HG03095 (cell line): Measurements from ENCODE around the gene DHDDS.

ENCODE experiments used
- ATAC-seq: cut with Tn5 transposase; IDR thresholded peaks from one replicate; pipeline ENCODE4 v1.9.1; 2021; ENCODE audit warnings: moderate library complexity; ENCODE audit not compliant: unreplicated experiment

Gene DHDDS

GRCh38 chr1:26417111-26417759 lies 14.9 kb upstream of the DHDDS start:
- ATAC-seq: no peak

GRCh38 chr1:26418865-26419349 lies 13.2 kb upstream of the DHDDS start:
- no peak for ATAC-seq

- no peak for ATAC-seq
These were observed 12.6 kb upstream of the DHDDS start for GRCh38 chr1:26419494-26419893.

- ATAC-seq: no peak
These were observed 2.4 kb upstream of the DHDDS start for GRCh38 chr1:26429721-26430120.

- ATAC-seq: no peak
These were observed 672 bp downstream of the DHDDS start for GRCh38 chr1:26432793-26433192.

GRCh38 chr1:26434161-26434752 lies 2.1 kb downstream of the DHDDS start:
- no peak for ATAC-seq

- no peak for ATAC-seq
These were observed 5.9 kb downstream of the DHDDS start for GRCh38 chr1:26438041-26438440.

GRCh38 chr1:26440259-26440658 lies 8.1 kb downstream of the DHDDS start:
- no peak for ATAC-seq

GRCh38 chr1:26449868-26450267 lies 17.7 kb downstream of the DHDDS start:
- no peak for ATAC-seq

GRCh38 chr1:26450908-26451307 lies 18.8 kb downstream of the DHDDS start:
- ATAC-seq: no peak

GRCh38 chr1:26452459-26453183 lies 20.5 kb downstream of the DHDDS start:
- no peak for ATAC-seq

- ATAC-seq: no peak
These were observed 27.0 kb downstream of the DHDDS start for GRCh38 chr1:26459148-26459547.

- no peak for ATAC-seq
These were observed 27.5 kb downstream of the DHDDS start for GRCh38 chr1:26459573-26460031.

- no peak for ATAC-seq
These were observed 36.8 kb downstream of the DHDDS start for GRCh38 chr1:26468911-26469310.

- no peak for ATAC-seq
These were observed 37.4 kb downstream of the DHDDS start for GRCh38 chr1:26469558-26469957.

GRCh38 chr1:26470878-26471497 lies 38.9 kb downstream of the DHDDS start:
- ATAC-seq: no peak

GRCh38 chr1:26471498-26472319 lies 39.6 kb downstream of the DHDDS start:
- peak; percentile 5 for ATAC-seq

- ATAC-seq: peak; percentile 40
These were observed 40.3 kb downstream of the DHDDS start, which contains the start of gene HMGN2 for GRCh38 chr1:26472320-26472900. Gene HMGN2, plus strand, starts transcription at chr1:26472440. Its CDS starts 173 bp downstream, at chr1:26472613.

GRCh38 chr1:26472901-26473845 lies 41.1 kb downstream of the DHDDS start:
- peak; percentile 69 for ATAC-seq
